OCI-LY3 (cell line): ENCODE results near the gene TWIST2.

ENCODE experiments used
- H2AFZ ChIP-seq: fragments of 200-600, 300-600 bp; shearing (Covaris generic); 2 replicates; pipeline ENCODE4 v1.6.0; 2014; ENCODE audit warnings: antibody characterized with exemption, low read depth, low read length
- H3K27ac ChIP-seq: fragments of 200-600, 300-600 bp; sonication (generic); 2 replicates; pipeline ENCODE4 v1.5.1; 2014; ENCODE audit warnings: mild to moderate bottlenecking, low read length, moderate library complexity, mixed read lengths
- H3K27me3 ChIP-seq: fragments of 200-600, 300-600 bp; sonication (generic); 2 replicates; pipeline ENCODE4 v1.6.1; 2014; ENCODE audit warnings: low read depth, low read length, mixed read lengths
- H3K36me3 ChIP-seq: fragments of 200-600, 300-600 bp; sonication (generic); replicated peaks from 2 replicates; pipeline ENCODE3; 2014; ENCODE audit warnings: low read depth, low read length, mixed read lengths
- H3K4me1 ChIP-seq: fragments of 300-600, 200-600 bp; sonication (generic); 2 replicates; pipeline ENCODE4 v1.6.1; 2014; ENCODE audit warnings: low read length, mixed read lengths
- H3K4me2 ChIP-seq: fragments of 200-600, 300-600 bp; sonication (generic); 2 replicates; pipeline ENCODE4 v1.6.1; 2014; ENCODE audit warnings: low read length, mixed read lengths
- H3K4me3 ChIP-seq: fragments of 300-600, 200-600 bp; sonication (generic); 2 replicates; pipeline ENCODE4 v1.5.1; 2014; ENCODE audit warnings: antibody characterized with exemption, mild to moderate bottlenecking, low read length, moderate library complexity
- H3K79me2 ChIP-seq: fragments of 300-600, 200-600 bp; shearing (Covaris generic); 2 replicates; pipeline ENCODE4 v1.6.1; 2014; ENCODE audit warnings: mild to moderate bottlenecking, low read length, mixed read lengths
- H3K9ac ChIP-seq: fragments of 300-600, 200-600 bp; shearing (Covaris generic); 2 replicates; pipeline ENCODE4 v1.6.0; 2014; ENCODE audit warnings: mild to moderate bottlenecking, low read length, moderate library complexity
- H3K9me3 ChIP-seq: fragments of 200-600, 300-600 bp; shearing (Covaris generic); 2 replicates; pipeline ENCODE4 v1.6.1; 2014; ENCODE audit warnings: low read length, mixed read lengths; ENCODE audit not compliant: insufficient read depth
- H4K20me1 ChIP-seq: fragments of 200-600, 300-600 bp; sonication (generic); 2 replicates; pipeline ENCODE4 v1.6.1; 2016; ENCODE audit warnings: low read length, mixed read lengths; ENCODE audit not compliant: insufficient read depth
- CTCF ChIP-seq: fragments of 200-600, 300-600 bp; sonication (generic); IDR thresholded peaks from 2 replicates; pipeline ENCODE4 v1.5.1; 2014; ENCODE audit warnings: antibody characterized with exemption, low read length, low read depth
- EZH2phosphoT487 ChIP-seq: fragments of 200-600 bp; shearing (Covaris generic); IDR thresholded peaks from 2 replicates; pipeline ENCODE4 v1.6.1; 2018; ENCODE audit warnings: antibody characterized with exemption, mixed run types, low read depth

TWIST2 gene

DNA sequence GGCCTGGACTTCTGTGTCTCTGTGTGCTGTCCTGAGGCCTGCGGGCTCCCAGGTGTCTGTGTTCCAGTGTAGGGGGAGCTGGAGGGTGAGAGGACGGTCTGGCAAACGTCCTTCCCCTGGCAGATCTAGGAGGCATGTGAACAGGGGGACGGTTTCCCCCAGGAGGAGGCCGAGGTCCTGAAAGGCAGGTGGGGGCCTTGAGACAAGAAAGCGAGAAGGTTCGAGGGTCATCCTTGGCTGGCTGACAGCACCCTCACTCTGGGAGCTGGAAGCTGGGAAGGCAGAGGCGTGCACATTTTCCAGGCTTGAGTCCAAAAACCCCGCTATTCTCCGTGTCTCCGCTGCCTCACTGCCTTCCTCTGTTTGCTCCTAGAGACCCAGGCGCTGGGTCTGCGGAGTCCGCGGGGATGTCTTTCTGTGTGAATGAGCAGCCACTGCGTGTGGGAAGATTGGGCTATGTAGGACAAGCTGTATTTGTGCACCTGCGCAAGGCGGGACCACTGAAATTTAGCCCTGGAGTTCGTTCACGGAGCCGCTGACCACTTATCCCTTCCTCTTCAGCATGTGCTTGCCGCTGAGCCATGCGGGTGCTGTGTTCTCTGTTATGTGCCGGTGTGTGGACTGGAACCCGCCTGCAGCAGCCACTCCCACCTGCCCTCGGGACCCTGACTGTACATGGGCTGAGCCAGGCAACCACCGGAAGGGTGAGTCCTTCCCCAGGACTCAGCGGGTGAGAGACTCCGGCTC lies 43.7 kb downstream of the TWIST2 start:
- Histone ChIP-seq H3K4me2 (no peak overlapping the region), H3K9me3 (no peaks in the 10 kb centered on the region), H3K4me1 (no peaks in the 10 kb centered on the region), H4K20me1 (no peaks in the 10 kb centered on the region), H3K4me3 (no peak overlapping the region), H2AFZ (no peak overlapping the region), H3K36me3 (no peaks in the 10 kb centered on the region), H3K9ac (no peak overlapping the region), H3K27me3 (0 out of 2 replicates have a peak, but pooled peaks cover 4% of the 10 kb centered on the region), H3K27ac (no peak overlapping the region), H3K79me2 (no peaks in the 10 kb centered on the region)
- TF ChIP-seq EZH2phosphoT487 = no peak
- no peak for TF ChIP-seq CTCF

- TF ChIP-seq EZH2phosphoT487 = no peak
- no peak for TF ChIP-seq CTCF
- H3K4me1 ChIP-seq = no peaks in the 10 kb centered on the region
- no peaks in the 10 kb centered on the region for H3K9me3 ChIP-seq
- H3K27me3 ChIP-seq = 0 out of 2 replicates have a peak, but pooled peaks cover 4% of the 10 kb centered on the region
- H3K4me3 ChIP-seq = no peak overlapping the region
- no peaks in the 10 kb centered on the region for H3K79me2 ChIP-seq
- no peak overlapping the region for H3K9ac ChIP-seq
- H2AFZ ChIP-seq = no peak overlapping the region
- H3K36me3 ChIP-seq = no peaks in the 10 kb centered on the region
- no peaks in the 10 kb centered on the region for H4K20me1 ChIP-seq
- no peak overlapping the region for H3K27ac ChIP-seq
- no peak overlapping the region for H3K4me2 ChIP-seq
Measured at GRCh38 chr2:238892204-238892500, 44.3 kb downstream of the TWIST2 start.

DNA sequence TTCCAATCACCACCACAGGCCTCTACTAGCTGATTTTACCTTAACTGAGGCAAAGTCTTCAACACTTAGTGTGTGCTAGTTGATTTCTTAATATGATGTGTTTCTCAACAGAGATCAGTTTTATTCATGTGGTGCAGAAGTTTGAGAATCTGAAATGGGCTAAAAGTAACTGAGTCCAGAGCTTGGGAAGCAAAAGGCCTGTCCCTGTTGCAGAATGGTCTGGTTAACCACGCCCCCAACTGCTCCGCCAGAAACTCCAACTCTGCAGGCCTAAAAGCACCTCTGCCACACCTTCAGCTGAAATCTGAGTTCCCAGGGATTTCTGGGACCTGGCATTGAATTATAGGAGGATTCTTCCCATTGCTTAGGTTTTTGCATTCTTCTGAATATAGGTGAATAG lies 44.9 kb downstream of the TWIST2 start:
- Histone ChIP-seq H3K4me2 (no peak overlapping the region), H3K36me3 (no peaks in the 10 kb centered on the region), H3K9ac (no peak overlapping the region), H2AFZ (no peak overlapping the region), H3K4me3 (no peak overlapping the region), H3K4me1 (no peaks in the 10 kb centered on the region), H3K27me3 (0 out of 2 replicates have a peak, but pooled peaks cover 4% of the 10 kb centered on the region), H4K20me1 (no peaks in the 10 kb centered on the region), H3K9me3 (no peaks in the 10 kb centered on the region), H3K79me2 (no peaks in the 10 kb centered on the region), H3K27ac (no peak overlapping the region)
- TF ChIP-seq CTCF = no peak

GRCh38 chr2:238893349-238894000 lies 45.6 kb downstream of the TWIST2 start:
- H3K4me3 ChIP-seq = no peak overlapping the region
- H3K4me1 ChIP-seq = no peaks in the 10 kb centered on the region
- no peak overlapping the region for H2AFZ ChIP-seq
- no peaks in the 10 kb centered on the region for H3K79me2 ChIP-seq
- TF ChIP-seq EZH2phosphoT487 (no peak), CTCF (no peak)
- no peaks in the 10 kb centered on the region for H3K36me3 ChIP-seq
- no peak overlapping the region for H3K4me2 ChIP-seq
- no peak overlapping the region for H3K9ac ChIP-seq
- H3K9me3 ChIP-seq = no peaks in the 10 kb centered on the region
- H4K20me1 ChIP-seq = no peaks in the 10 kb centered on the region
- no peak overlapping the region for H3K27ac ChIP-seq
- 0 out of 2 replicates have a peak, but pooled peaks cover 4% of the 10 kb centered on the region for H3K27me3 ChIP-seq
